Prostate gland (tissue), 2 donors: ENCODE results near the gene SNAI3. TPM values are rescaled to one million over a fixed set of nuclear protein-coding genes. Genes with fewer than 3 reads are reported as not detected.

Experiments used
- DNase-seq: peaks from one replicate; pipeline ENCODE4 v3.0.0-alpha.2; 2019; ENCODE audit warnings: low spot score
- H3K27ac ChIP-seq, 2 donors: fragments of 200-600 bp; sonication (generic); 2 replicates each; pipeline ENCODE4 v1.5.1; 2017 to 2019
- H3K27me3 ChIP-seq: fragments of 200-600 bp; sonication (generic); replicated peaks from 2 replicates; pipeline ENCODE4 v1.5.1; 2019; ENCODE audit not compliant: insufficient read depth
- H3K36me3 ChIP-seq, 2 donors: fragments of 200-600 bp; sonication (generic); 1 replicate in 1 of 2; 2 replicates in 1 of 2; pipeline versions ENCODE4 v1.5.1 to v1.8.1; 2017 to 2019
- H3K4me1 ChIP-seq: fragments of 200-600 bp; sonication (generic); replicated peaks from 2 replicates; pipeline ENCODE4 v1.5.1; 2019
- H3K4me3 ChIP-seq, 2 donors: fragments of 200-600 bp; sonication (generic); 2 replicates each; pipeline ENCODE4 v1.5.1; 2017 to 2019
- H3K9me3 ChIP-seq: fragments of 200-600 bp; sonication (generic); 2 replicates; pipeline ENCODE4 v1.5.1; 2017
- POLR2A ChIP-seq: fragments of 450-650 bp; IDR thresholded peaks from one replicate; pipeline ENCODE4 v1.6.1; 2016; ENCODE audit warnings: antibody characterized with exemption, mild to moderate bottlenecking
- POLR2AphosphoS5 ChIP-seq: sonication (generic); formaldehyde crosslinking; IDR thresholded peaks from one replicate; pipeline ENCODE4 v1.6.1; 2017; ENCODE audit warnings: antibody characterized with exemption
- WGBS: methylation state at CpG from one replicate; pipeline ENCODE4 v1.1.5; 2018; 5-methylcytosine and 5-hydroxymethylcytosine counted together
- intact Hi-C: fragments of 100-400 bp; cut with DNase I; formaldehyde crosslinking; loops from one replicate; pipeline ENCODE4 v1.14.2; 2022
- total RNA-seq, 2 donors: library from RNA; depleted of rRNA; stranded (reverse); fragments of >200 nt; gene quantifications; one replicate each; pipeline ENCODE4 v1.1.0, GENCODE V29; 2016
- TF ChIP-seq, protein P1 (sequence below), 4 experiments: fragments of 200-600 bp in 2 of 4; fragments of 450-650 bp in 2 of 4; sonication (generic) in 2 of 4; IDR thresholded peaks; 1 replicate in 3 of 4; 2 replicates in 1 of 4; pipeline ENCODE4 v1.5.1; 2016 to 2019; ENCODE audit warnings: antibody characterized with exemption in 4 of 4, mild to moderate bottlenecking in 2 of 4, moderate library complexity in 2 of 4

The SNAI3 gene
- total RNA-seq, 2 donors from 2014 or later: 0.46 to 2.8 TPM

DNA sequence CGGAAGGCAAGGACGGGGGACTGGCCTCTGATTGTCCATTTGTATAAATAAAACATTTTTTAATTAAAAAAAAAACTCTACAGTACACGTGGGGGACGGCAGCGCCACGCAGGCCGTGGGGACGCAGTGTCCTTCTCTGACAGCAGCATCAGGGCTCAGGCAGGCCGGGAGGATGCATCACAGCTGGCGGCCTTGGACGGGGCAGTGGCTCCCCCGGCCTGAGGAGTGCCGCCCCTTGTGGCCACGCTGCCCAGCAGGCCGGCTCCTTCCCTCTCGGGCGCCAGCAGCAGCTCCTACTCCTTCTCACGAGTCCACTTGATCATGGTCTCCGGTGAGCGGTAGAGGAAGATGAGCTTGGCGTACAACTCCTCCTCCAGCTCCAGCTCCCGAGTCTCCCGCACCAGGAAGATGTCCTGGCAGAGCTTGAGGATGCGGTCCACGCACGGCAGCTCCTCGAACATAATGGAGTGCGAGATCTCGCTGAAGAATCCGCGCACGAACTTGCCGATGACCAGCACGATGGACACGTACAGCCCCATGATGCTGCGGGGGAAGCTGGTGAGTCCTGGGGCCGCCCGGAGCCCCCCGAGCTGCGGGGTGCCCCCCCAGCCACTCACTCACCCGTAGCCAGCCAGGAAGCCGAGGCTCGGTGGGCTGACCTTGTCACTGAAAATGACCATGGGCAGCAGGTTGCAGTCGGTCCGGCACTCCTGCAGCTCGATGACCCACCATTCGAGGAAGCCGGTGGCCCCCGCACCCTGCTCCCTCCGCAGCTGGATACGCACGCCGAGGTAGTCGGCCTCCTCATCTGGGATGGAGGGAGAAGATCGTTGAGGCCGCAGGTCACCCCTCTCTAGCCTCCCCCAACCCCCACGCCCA is 29.2 kb upstream of the SNAI3 start:
- no peak overlapping the region for H3K27ac ChIP-seq
- intact Hi-C loops: no loop called here
- DNase-seq: no peak
- no peaks in the 10 kb centered on the region for H3K4me1 ChIP-seq
- peaks cover 19 to 30% of the 10 kb centered on the region in 2 donors for H3K36me3 ChIP-seq
- TF ChIP-seq POLR2AphosphoS5 (peak; percentile 7), POLR2A (no peak)
- no peak overlapping the region for H3K4me3 ChIP-seq
- whole genome bisulfite sequencing: 83% methylated on average over 48 of the region's 57 CpGs
- no peaks in the 10 kb centered on the region for H3K27me3 ChIP-seq
- no peaks in the 10 kb centered on the region for H3K9me3 ChIP-seq

DNA sequence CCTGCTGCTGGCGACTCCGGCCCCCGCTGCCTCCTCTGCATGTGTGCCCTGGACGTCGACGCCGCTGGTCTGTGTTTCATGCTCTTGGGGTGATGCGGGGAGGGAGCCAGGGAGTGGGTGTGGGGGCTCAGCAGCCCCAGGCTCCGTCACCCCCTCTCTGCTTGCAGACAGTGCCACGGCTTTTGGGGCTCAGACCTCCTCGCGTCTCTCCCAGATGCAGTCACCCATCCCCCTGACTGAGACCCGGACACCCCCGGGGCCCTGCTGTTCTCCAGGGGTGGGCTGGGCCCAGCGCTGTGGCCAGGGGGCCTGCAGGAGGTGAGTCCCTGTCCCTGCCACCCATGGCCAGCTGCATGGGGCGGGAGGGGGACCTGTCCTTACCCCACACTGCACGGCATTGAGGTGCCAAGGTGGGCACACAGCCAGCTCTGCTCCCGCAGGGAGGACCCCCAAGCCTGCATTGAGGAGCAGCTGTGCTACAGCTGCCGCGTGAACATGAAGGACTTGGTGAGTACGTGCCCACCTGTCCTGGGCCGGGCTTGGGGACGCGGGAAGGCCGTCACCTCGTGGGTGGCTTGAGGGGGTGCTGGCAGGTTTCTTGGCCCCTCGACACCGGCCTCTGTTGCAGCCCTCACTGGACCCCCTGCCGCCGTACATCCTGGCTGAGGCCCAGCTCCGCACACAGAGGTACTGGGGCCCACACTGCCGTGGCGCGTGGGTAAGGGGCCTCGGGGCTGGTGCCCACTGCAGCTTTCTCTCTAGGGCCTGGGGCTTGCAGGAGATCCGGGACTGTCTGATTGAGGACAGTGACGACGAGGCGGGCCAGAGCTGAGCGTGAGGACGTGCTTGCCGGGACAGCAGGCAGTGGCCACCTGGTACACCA is 28.4 kb upstream of the SNAI3 start:
- Histone ChIP-seq H3K27ac (no peak overlapping the region), H3K4me1 (no peaks in the 10 kb centered on the region), H3K4me3 (no peak overlapping the region), H3K9me3 (no peaks in the 10 kb centered on the region), H3K36me3 (peaks cover 11 to 30% of the 10 kb centered on the region in 2 donors), H3K27me3 (no peaks in the 10 kb centered on the region)
- TF ChIP-seq, protein P1, sequence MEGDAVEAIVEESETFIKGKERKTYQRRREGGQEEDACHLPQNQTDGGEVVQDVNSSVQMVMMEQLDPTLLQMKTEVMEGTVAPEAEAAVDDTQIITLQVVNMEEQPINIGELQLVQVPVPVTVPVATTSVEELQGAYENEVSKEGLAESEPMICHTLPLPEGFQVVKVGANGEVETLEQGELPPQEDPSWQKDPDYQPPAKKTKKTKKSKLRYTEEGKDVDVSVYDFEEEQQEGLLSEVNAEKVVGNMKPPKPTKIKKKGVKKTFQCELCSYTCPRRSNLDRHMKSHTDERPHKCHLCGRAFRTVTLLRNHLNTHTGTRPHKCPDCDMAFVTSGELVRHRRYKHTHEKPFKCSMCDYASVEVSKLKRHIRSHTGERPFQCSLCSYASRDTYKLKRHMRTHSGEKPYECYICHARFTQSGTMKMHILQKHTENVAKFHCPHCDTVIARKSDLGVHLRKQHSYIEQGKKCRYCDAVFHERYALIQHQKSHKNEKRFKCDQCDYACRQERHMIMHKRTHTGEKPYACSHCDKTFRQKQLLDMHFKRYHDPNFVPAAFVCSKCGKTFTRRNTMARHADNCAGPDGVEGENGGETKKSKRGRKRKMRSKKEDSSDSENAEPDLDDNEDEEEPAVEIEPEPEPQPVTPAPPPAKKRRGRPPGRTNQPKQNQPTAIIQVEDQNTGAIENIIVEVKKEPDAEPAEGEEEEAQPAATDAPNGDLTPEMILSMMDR (IDR thresholded peaks at IDR 0.05): no peak
- TF ChIP-seq POLR2A: no peak
- no peak for TF ChIP-seq POLR2AphosphoS5
- WGBS: 85% methylated on average over 42 of the region's 42 CpGs
- intact Hi-C loops: no loop called here
- no peak for DNase-seq

DNA sequence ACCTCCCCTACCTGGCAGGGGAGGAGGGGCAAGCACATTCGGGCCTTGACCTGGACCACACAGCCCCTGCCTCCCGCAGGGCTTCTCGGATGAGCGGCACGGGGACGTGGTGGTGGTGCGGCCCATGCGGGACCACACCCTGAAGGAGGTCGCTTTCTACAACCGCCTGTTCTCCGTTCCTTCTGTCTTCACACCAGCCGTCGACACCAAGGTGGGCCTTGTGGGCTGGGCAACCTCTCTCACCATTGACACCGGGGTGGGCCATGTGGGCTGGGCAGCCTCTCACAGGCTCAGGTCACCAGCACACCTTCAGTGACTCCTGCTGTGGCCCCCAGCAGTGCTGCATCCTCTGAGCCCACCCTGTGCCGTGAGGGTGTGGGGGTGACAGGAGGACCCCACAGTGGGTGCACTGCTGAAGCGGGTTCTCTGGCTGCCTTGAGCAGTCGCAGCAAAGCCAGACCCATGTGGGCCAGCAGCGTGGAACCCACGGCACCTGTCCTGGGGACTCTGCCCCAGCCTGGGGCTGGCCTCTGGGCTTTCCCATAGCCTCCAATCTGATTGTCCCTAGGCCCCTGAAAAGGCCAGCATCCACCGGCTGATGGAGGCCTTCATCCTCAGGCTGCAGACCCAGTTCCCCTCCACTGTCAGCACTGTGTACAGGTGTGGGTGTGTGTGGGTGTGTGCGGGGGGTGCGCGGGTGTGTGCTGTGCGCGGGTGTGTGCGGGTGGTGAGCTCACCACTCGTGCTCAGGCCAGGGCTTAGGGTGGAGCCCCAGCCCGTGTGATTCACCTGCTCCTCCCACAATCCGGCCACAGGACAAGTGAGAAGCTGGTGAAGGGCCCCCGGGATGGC is 27.5 kb upstream of the SNAI3 start:
- H3K4me3 ChIP-seq: no peak overlapping the region
- peaks cover 6 to 30% of the 10 kb centered on the region in 2 donors for H3K36me3 ChIP-seq
- TF ChIP-seq, protein P1 (IDR thresholded peaks at IDR 0.05): no peak
- no peak for TF ChIP-seq POLR2AphosphoS5
- TF ChIP-seq POLR2A: no peak
- intact Hi-C loops: no loop called here
- DNase-seq: no peak
- no peaks in the 10 kb centered on the region for H3K9me3 ChIP-seq
- WGBS: 88% methylated on average over 28 of the region's 30 CpGs
- no peaks in the 10 kb centered on the region for H3K4me1 ChIP-seq
- no peaks in the 10 kb centered on the region for H3K27me3 ChIP-seq
- no peak overlapping the region for H3K27ac ChIP-seq

DNA sequence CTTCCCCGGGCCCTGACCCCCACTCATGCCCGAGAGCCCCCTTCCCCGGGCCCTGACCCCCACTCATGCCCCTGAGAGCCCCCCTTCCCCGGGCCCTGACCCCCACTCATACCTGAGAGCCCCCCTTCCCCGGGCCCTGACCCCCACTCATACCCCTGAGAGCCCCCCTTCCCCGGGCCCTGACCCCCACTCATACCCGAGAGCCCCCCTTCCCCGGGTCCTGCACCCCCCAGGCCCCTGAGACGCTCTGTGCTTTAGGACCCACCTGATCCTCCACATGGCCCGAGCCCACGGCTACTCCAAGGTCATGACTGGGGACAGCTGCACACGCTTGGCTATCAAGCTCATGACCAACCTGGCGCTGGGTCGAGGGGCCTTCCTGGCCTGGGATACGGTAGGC is 26.7 kb upstream of the SNAI3 start:
- H3K4me1 ChIP-seq: no peaks in the 10 kb centered on the region
- H3K27ac ChIP-seq: no peak overlapping the region
- intact Hi-C loops: no loop called here
- peaks cover 6 to 30% of the 10 kb centered on the region in 2 donors for H3K36me3 ChIP-seq
- WGBS: 90% methylated on average over 7 of the region's 15 CpGs
- no peak for TF ChIP-seq POLR2AphosphoS5
- TF ChIP-seq POLR2A: no peak
- TF ChIP-seq, protein P1 (IDR thresholded peaks at IDR 0.05): no peak
- no peaks in the 10 kb centered on the region for H3K9me3 ChIP-seq
- DNase-seq: no peak
- no peaks in the 10 kb centered on the region for H3K27me3 ChIP-seq
- no peak overlapping the region for H3K4me3 ChIP-seq
